ENCODE measurements around the gene ERI3.

DNA sequence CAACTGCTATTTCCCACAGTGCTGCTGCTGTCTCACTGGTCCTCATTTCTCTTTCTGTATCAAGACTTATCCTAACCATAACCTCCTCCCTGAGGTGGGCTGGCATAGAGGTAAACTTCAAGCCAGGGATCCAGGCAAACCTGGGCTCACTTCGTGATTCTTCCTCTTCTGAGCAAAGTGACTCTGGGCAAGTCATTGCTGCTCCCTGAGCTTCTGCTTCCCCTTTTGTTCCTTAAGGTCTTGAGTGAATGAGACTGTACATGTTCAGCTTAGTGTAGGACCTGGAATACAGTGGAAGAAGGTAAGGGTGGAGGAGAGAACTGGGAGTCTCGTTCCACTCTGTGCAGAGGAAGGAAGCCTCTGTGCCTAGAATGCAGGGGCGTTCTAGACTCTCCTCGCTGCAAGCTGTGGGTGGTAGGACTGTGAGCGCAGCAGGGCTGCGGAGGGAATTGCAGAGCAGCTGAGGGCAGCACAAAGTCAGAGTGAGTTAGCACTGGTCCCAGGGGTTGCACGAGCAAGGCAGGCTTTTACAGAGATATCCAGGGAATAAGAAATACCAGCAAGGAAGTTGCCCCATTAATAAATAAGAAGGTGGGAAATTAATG lies 11.4 kb upstream of the ERI3 start:
- TF ChIP-seq POLR2AphosphoS5 (IDR thresholded peaks at IDR 0.05; ENCODE audit: low read depth, low read length) (no peak), POLR2A (IDR thresholded peaks at IDR 0.05; ENCODE audit: low read depth, low read length) (no peak), TAF1 (IDR thresholded peaks at IDR 0.05; ENCODE audit: low read depth, low read length) (no peak), SPI1 (IDR thresholded peaks at IDR 0.05; ENCODE audit: low read depth, low read length) (no peak)
